Activated CD4-positive, alpha-beta T cell treated with anti-CD3 and anti-CD28 coated beads, Interleukin-2, amount 10 ng/mL, durations not matched to agents 7 days and 5 days (primary cell): ENCODE data around the gene CHCHD10. TPM values are rescaled to one million over a fixed set of nuclear protein-coding genes. Genes with fewer than 3 reads are reported as not detected.

Experiments used
- CTCF ChIA-PET: fragments of 350-600 bp; sonication (Branson Sonifier 250); formaldehyde crosslinking; loops from one replicate; lab custom pipeline; 2021; ENCODE audit warnings: antibody characterized with exemption; lab: Charles Lee
- POLR2A ChIA-PET: fragments of 350-600 bp; sonication (Branson Sonifier 250); formaldehyde crosslinking; loops from one replicate; lab custom pipeline; 2021; ENCODE audit warnings: antibody characterized with exemption; lab: Charles Lee
- DNase-seq: peaks from one replicate; pipeline ENCODE4 v3.0.0-alpha.2; 2020
- H3K27ac Mint-ChIP-seq: one replicate; pipeline ENCODE4 v1.8.0; 2021; ENCODE audit warnings: mild to moderate bottlenecking, moderate library complexity, mixed read lengths
- H3K27me3 Mint-ChIP-seq: one replicate; pipeline ENCODE4 v1.8.0; 2021; ENCODE audit warnings: mixed read lengths
- H3K36me3 Mint-ChIP-seq: one replicate; pipeline ENCODE4 v1.8.0; 2021; ENCODE audit warnings: low read depth, mixed read lengths
- H3K4me1 Mint-ChIP-seq: one replicate; pipeline ENCODE4 v1.8.0; 2021; ENCODE audit warnings: mixed read lengths
- H3K4me3 Mint-ChIP-seq: one replicate; pipeline ENCODE4 v1.8.0; 2021; ENCODE audit warnings: mild to moderate bottlenecking, moderate library complexity, mixed read lengths
- H3K9me3 Mint-ChIP-seq: one replicate; pipeline ENCODE4 v1.8.0; 2021; ENCODE audit warnings: mixed read lengths
- total RNA-seq, 2 experiments: library from RNA; stranded (reverse); gene quantifications; one replicate each; pipeline ENCODE4 v1.2.3, GENCODE V29; 2021

CHCHD10 gene
- total RNA-seq, 2 experiments from 2014 or later = 44.6 to 55.4 TPM

DNA sequence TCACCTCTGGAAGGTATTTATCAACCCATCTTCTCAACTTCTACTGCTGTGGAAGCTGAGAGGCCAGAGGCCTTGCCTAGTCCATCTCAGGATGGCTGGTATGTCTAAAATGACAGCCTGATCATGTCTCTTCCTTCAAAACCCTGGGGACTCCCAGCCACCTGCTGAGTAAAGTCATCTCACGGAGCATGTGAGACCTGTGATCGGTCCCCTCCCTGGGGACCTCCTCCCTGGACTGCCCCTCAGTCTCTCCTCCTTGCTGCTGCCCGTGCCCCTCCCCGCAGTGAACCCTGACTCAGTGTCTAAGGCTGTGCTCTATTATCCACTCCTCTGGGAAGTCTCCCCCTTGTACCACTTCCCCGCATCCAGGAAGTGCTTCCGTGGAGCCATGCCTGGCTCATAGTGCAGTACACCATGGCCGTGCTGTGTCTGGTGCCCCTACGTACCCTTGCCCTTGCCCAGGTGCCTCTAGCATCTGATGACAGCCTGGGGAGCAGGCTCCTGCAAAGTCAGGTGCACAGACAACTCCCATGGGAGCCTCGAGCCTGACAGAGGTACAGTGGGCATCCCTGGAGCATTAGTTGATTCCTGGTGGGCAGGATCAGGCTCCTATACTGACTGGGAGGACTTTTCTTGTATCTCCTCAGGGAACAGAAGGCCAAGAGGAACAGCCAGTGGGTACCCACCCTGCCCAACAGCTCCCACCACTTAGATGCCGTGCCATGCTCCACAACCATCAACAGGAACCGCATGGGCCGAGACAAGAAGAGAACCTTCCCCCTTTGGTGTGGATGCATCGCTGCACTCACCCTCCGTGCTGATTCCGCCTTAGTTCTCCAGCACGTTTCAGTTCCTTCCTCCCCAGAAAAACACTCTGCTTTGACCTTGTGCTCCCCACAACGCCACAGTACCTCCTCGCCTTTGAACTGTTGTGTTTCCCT is 32.8 kb upstream of the CHCHD10 start:
- no peak for DNase-seq
- Mint-ChIP-seq H3K4me1 (no peaks in the 10 kb centered on the region), H3K4me3 (no peak overlapping the region), H3K27ac (no peak overlapping the region), H3K9me3 (no peaks in the 10 kb centered on the region), H3K36me3 (peaks cover 40% of the 10 kb centered on the region), H3K27me3 (no peaks in the 10 kb centered on the region)
- CTCF ChIA-PET = no interaction called here
- POLR2A ChIA-PET = no interaction called here

DNA sequence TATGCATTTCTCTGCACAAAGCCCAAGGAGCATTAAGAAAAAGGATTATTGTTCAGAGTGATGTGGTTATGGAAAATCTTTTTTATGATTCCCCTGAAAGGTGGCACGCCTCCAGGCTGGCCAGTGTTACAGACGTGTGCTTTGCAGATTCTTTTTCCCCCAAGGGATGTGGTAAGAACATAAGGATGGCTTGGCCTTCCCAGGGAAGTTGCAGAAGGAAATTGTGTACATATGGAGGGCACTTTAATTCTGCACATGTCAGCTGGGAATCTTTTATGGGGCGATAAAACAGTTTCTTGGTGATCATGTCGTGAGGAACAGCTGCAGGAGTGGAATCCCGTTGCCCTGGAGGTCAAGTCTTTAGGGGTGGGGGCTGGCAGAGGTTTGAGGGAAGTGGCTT is 28.7 kb upstream of the CHCHD10 start:
- Mint-ChIP-seq H3K9me3 (no peaks in the 10 kb centered on the region), H3K27me3 (no peaks in the 10 kb centered on the region), H3K4me1 (peaks cover 15% of the 10 kb centered on the region), H3K36me3 (peaks cover 40% of the 10 kb centered on the region), H3K4me3 (no peak overlapping the region), H3K27ac (no peak overlapping the region)
- no peak for DNase-seq
- ChIA-PET CTCF (no interaction called here), POLR2A (no interaction called here)

- Mint-ChIP-seq H3K4me1 (peaks cover 32% of the 10 kb centered on the region), H3K4me3 (no peak overlapping the region)
Observed at GRCh38 chr22:23793326-23793725, 25.6 kb upstream of the CHCHD10 start.

GRCh38 chr22:23791738-23792645 is 24.2 kb upstream of the CHCHD10 start:
- no peaks in the 10 kb centered on the region for H3K9me3 Mint-ChIP-seq
- POLR2A ChIA-PET = no interaction called here
- peak overlapping the region; percentile 62 for H3K27ac Mint-ChIP-seq
- CTCF ChIA-PET = interaction anchor here (1.2 kb wide), 1 partner anchor 10 kb away, joined by 3 read pairs; no protein-coding TSS in a partner anchor
- H3K4me3 Mint-ChIP-seq = no peak overlapping the region
- DNase-seq = no peak
- peaks cover 31% of the 10 kb centered on the region for H3K36me3 Mint-ChIP-seq
- peaks cover 41% of the 10 kb centered on the region for H3K4me1 Mint-ChIP-seq
- no peaks in the 10 kb centered on the region for H3K27me3 Mint-ChIP-seq

More at GRCh38 chr22:23793326-23793725, 25.6 kb upstream of the CHCHD10 start:
- DNase-seq = no peak
- no peaks in the 10 kb centered on the region for H3K9me3 Mint-ChIP-seq
- peaks cover 35% of the 10 kb centered on the region for H3K36me3 Mint-ChIP-seq
- ChIA-PET POLR2A (no interaction called here), CTCF (interaction anchor here (0.8 kb wide), 1 partner anchor 32 kb away, joined by 3 read pairs; no protein-coding TSS in a partner anchor)
- peak overlapping the region; percentile 60 for H3K27ac Mint-ChIP-seq
- H3K27me3 Mint-ChIP-seq = no peaks in the 10 kb centered on the region

DNA sequence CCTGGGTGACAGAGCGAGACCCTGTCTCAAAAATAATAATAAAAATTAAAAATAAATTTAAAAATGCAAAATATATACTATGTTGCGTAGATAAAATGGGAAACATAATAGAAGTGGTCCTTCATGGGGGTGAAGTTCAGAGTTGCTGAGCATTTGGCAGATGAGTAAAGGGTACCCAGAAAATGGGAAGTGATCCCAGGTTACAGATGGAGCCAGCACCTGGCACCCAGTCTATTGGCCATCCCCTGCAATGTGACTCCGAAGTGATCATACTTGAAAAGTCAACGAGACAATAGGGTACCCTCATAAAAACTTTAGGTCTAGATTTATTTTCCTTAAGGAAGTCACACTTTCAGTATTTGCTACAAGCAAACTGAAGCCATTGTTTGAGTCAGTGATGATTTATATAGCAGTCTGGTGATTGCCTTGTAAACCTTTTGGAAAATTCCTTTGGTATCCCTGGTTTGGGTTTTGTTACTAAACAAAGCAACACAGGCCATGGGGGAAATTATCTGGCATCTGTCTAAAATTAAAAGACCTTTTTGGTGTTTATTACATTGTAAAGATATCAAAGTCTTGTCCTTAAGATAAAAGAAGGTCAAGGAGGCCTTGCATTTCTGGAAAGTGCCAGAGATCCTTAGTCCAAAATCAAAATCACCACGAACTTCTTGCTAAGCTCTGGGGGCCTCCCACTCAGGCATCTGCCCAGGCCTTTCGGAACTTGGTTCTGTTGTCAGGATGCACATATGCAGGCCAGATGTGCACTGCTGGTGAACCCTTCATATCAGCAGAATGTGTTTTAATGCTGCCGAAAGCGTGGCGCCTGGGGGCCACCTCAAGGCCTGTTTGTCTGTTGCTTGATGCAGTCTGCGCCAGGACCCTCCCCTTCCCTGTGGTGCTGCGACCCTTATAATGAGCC is 23.3 kb upstream of the CHCHD10 start:
- ChIA-PET CTCF (no interaction called here), POLR2A (no interaction called here)

GRCh38 chr22:23789638-23790037 is 21.9 kb upstream of the CHCHD10 start:
- H3K27me3 Mint-ChIP-seq = no peaks in the 10 kb centered on the region
- CTCF ChIA-PET = interaction anchor here (2.4 kb wide), 1 partner anchor 15 kb away, joined by 5 read pairs; no protein-coding TSS in a partner anchor
- H3K9me3 Mint-ChIP-seq = no peaks in the 10 kb centered on the region
- no peak overlapping the region for H3K4me3 Mint-ChIP-seq
- H3K36me3 Mint-ChIP-seq = peaks cover 21% of the 10 kb centered on the region
- peaks cover 52% of the 10 kb centered on the region for H3K4me1 Mint-ChIP-seq
- DNase-seq = no peak
- H3K27ac Mint-ChIP-seq = no peak overlapping the region
- POLR2A ChIA-PET = no interaction called here

More for the DNA sequence above, 23.3 kb upstream of the CHCHD10 start:
- no peak for DNase-seq
- H3K27me3 Mint-ChIP-seq = no peaks in the 10 kb centered on the region
- peaks cover 47% of the 10 kb centered on the region for H3K4me1 Mint-ChIP-seq
- no peak overlapping the region for H3K27ac Mint-ChIP-seq
- H3K4me3 Mint-ChIP-seq = no peak overlapping the region
- no peaks in the 10 kb centered on the region for H3K9me3 Mint-ChIP-seq
- H3K36me3 Mint-ChIP-seq = peaks cover 27% of the 10 kb centered on the region

DNA sequence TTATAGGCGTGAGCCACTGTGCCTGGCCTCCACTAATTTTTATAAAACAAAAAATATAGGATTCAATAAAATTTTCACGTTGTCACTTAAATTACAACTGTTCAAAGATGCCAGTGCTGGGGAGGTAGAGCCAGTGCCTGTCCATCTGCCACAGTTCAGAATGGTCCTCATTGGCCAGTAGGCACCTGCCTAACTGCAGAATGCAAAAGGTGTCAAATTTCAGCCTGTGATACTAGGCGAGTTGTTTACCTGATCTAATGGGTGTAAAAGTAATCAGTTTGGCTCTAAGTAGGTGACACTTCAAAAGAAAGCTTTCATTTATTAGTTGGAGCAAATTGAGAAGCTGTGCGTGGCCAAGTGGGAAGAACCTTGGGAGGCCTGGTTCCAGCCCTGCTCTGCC is 21.3 kb upstream of the CHCHD10 start:
- Mint-ChIP-seq H3K4me3 (no peak overlapping the region), H3K27ac (peak overlapping the region; percentile 68), H3K9me3 (no peaks in the 10 kb centered on the region), H3K27me3 (no peaks in the 10 kb centered on the region), H3K36me3 (peaks cover 20% of the 10 kb centered on the region), H3K4me1 (peaks cover 57% of the 10 kb centered on the region)
- DNase-seq = no peak
- CTCF ChIA-PET = interaction anchor here (0.6 to 2.4 kb wide), 2 partner anchors 14 to 18 kb away, joined by 5 to 6 read pairs; no protein-coding TSS in a partner anchor
- POLR2A ChIA-PET = no interaction called here

GRCh38 chr22:23787910-23788309 is 20.1 kb upstream of the CHCHD10 start:
- H3K36me3 Mint-ChIP-seq = peaks cover 15% of the 10 kb centered on the region
- H3K9me3 Mint-ChIP-seq = no peaks in the 10 kb centered on the region
- DNase-seq = no peak
- peaks cover 56% of the 10 kb centered on the region for H3K4me1 Mint-ChIP-seq
- ChIA-PET CTCF (interaction anchor here (2.4 kb wide), 1 partner anchor 13 kb away, joined by 5 read pairs; no protein-coding TSS in a partner anchor), POLR2A (no interaction called here)
- H3K27ac Mint-ChIP-seq = peak overlapping the region; percentile 97
- H3K27me3 Mint-ChIP-seq = no peaks in the 10 kb centered on the region
- H3K4me3 Mint-ChIP-seq = peak overlapping the region; percentile 89

DNA sequence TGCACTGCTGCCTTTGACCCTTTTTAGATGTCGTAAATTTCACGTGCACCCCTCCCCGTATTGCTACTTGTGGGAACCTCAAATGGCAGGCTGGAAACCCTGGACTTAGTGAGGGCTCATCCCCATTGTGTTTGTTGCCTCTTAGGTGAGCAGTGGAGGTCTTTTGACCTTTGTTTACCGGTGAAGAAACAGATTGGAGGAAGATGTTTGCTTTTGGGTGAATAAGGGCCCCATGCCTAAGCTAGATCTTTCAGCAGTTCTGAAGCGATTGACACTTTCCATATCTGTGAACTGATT is 19.8 kb upstream of the CHCHD10 start:
- ChIA-PET CTCF (no interaction called here), POLR2A (no interaction called here)
- H3K4me1 Mint-ChIP-seq = peaks cover 54% of the 10 kb centered on the region
- H3K36me3 Mint-ChIP-seq = peaks cover 12% of the 10 kb centered on the region
- H3K9me3 Mint-ChIP-seq = no peaks in the 10 kb centered on the region
- DNase-seq = no peak
- H3K4me3 Mint-ChIP-seq = peak overlapping the region; percentile 89
- H3K27ac Mint-ChIP-seq = peak overlapping the region; percentile 97
- H3K27me3 Mint-ChIP-seq = no peaks in the 10 kb centered on the region

DNA sequence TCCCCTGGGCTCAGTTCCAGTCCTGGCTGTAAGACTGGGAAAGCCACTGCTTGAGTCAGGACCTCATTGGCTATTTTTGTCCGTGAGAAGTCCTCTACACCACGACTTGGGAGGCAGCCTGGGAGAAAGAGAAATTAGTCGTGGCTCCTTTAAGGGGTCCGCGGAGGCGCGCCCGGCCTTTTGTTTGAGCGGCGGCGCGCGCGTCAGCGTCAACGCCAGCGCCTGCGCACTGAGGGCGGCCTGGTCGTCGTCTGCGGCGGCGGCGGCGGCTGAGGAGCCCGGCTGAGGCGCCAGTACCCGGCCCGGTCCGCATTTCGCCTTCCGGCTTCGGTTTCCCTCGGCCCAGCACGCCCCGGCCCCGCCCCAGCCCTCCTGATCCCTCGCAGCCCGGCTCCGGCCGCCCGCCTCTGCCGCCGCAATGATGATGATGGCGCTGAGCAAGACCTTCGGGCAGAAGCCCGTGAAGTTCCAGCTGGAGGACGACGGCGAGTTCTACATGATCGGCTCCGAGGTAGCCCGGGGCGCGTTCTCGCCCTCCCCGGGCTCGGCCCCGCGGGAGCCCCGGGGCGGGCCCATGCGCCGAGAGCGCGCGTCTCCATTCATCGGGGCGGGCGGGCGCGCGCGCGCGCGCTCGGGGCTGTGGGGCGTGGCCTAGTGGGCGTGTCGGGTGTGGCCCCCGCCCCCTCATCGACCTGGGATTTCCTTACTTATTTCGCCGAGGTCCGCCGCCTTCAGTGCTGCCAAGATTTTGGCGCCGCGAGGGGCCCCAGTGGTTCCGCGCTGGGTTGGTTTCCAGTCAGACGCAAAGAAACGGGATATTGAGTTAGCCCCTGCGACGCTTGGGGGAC is 19.2 kb upstream of the CHCHD10 start, which contains the start of gene SMARCB1:
SMARCB1 (plus strand) TSS at position 215 of the 848 bp plus-strand sequence; CDS start at position 419, 204 bp downstream.
- Mint-ChIP-seq H3K27me3 (no peaks in the 10 kb centered on the region), H3K36me3 (peaks cover 6% of the 10 kb centered on the region), H3K27ac (peak within 1 kb of the TSS; percentile 97), H3K4me3 (peak within 1 kb of the TSS; percentile 89), H3K9me3 (no peaks in the 10 kb centered on the region), H3K4me1 (peaks cover 48% of the 10 kb centered on the region)
- DNase-seq = peak; percentile 89
- CTCF ChIA-PET = interaction anchor here (1.4 kb wide), 1 partner anchor 19 kb away, joined by 3 read pairs; the partner anchor contains the start of gene CHCHD10
- POLR2A ChIA-PET = no interaction called here

GRCh38 chr22:23786261-23786710 is 18.5 kb upstream of the CHCHD10 start:
- DNase-seq = no peak
- H3K4me3 Mint-ChIP-seq = peak overlapping the region; percentile 89
- POLR2A ChIA-PET = no interaction called here
- H3K9me3 Mint-ChIP-seq = no peaks in the 10 kb centered on the region
- peaks cover 6% of the 10 kb centered on the region for H3K36me3 Mint-ChIP-seq
- H3K27me3 Mint-ChIP-seq = no peaks in the 10 kb centered on the region
- CTCF ChIA-PET = interaction anchor here (0.9 to 1.4 kb wide), 2 partner anchors 18 to 20 kb away, joined by 3 to 5 read pairs; partner anchors contain the start of gene CHCHD10
- H3K4me1 Mint-ChIP-seq = peaks cover 43% of the 10 kb centered on the region
- peak overlapping the region; percentile 97 for H3K27ac Mint-ChIP-seq
